ENCODE measurements around the gene OIP5.
A peak's percentile ranks its signal among the peaks of the same experiment; 100 is the strongest.
"Not testable (repeated sequence)": the region's sequence is repeated elsewhere in the genome, so short reads cannot be mapped to it uniquely, and the experiment has no call there.

Gene OIP5

GRCh38 chr15:41286665-41287333, 45.6 kb downstream of the OIP5 start:
- DNase-seq, result peak; percentile 15 to 22
- TF ChIP-seq GATA1 (IDR thresholded peaks at IDR 0.05; ENCODE audit: low read depth, low read length) (no peak), POLR2A (IDR thresholded peaks at IDR 0.05; ENCODE audit: low read length) (no peak)

- DNase-seq, result peak; percentile 41 to 55
- TF ChIP-seq POLR2A (IDR thresholded peaks at IDR 0.05; ENCODE audit: low read length) (no peak), GATA1 (IDR thresholded peaks at IDR 0.05; ENCODE audit: low read depth, low read length) (no peak)
Observed at GRCh38 chr15:41285285-41285684, 47.1 kb downstream of the OIP5 start.

- no peak for TF ChIP-seq GATA1 (IDR thresholded peaks at IDR 0.05; ENCODE audit: low read depth, low read length)
- no peak for TF ChIP-seq POLR2A (IDR thresholded peaks at IDR 0.05; ENCODE audit: low read length)
- peak; percentile 73 to 82 for DNase-seq
Observed at GRCh38 chr15:41284427-41285177, 47.8 kb downstream of the OIP5 start.

GRCh38 chr15:41283653-41284426, 48.6 kb downstream of the OIP5 start:
- TF ChIP-seq POLR2A (IDR thresholded peaks at IDR 0.05; ENCODE audit: low read length) (peak; percentile 97), GATA1 (IDR thresholded peaks at IDR 0.05; ENCODE audit: low read depth, low read length) (no peak)
- DNase-seq, result peak; percentile 100

GRCh38 chr15:41282980-41283652, 49.3 kb downstream of the OIP5 start:
- DNase-seq, result not testable (repeated sequence)

GRCh38 chr15:41282436-41282835, 50.0 kb downstream of the OIP5 start:
- DNase-seq, result not testable (repeated sequence)

- TF ChIP-seq GATA1 (IDR thresholded peaks at IDR 0.05; ENCODE audit: low read depth, low read length) (no peak), POLR2A (IDR thresholded peaks at IDR 0.05; ENCODE audit: low read length) (no peak)
- DNase-seq, result no peak
Observed at GRCh38 chr15:41281236-41281635, 51.2 kb downstream of the OIP5 start.

- no peak for TF ChIP-seq GATA1 (IDR thresholded peaks at IDR 0.05; ENCODE audit: low read depth, low read length)
- TF ChIP-seq POLR2A (IDR thresholded peaks at IDR 0.05; ENCODE audit: low read length), result no peak
- DNase-seq, result no peak
Observed at GRCh38 chr15:41279535-41280283, 52.7 kb downstream of the OIP5 start.

- DNase-seq, result no peak
- TF ChIP-seq GATA1 (IDR thresholded peaks at IDR 0.05; ENCODE audit: low read depth, low read length) (no peak), POLR2A (IDR thresholded peaks at IDR 0.05; ENCODE audit: low read length) (no peak)
Observed at GRCh38 chr15:41278319-41278718, 54.1 kb downstream of the OIP5 start.

- TF ChIP-seq GATA1 (IDR thresholded peaks at IDR 0.05; ENCODE audit: low read depth, low read length) (no peak), POLR2A (IDR thresholded peaks at IDR 0.05; ENCODE audit: low read length) (no peak)
- DNase-seq, result peak in 1 of 2 experiments; percentile 37
Observed at GRCh38 chr15:41276831-41277230, 55.6 kb downstream of the OIP5 start.

- DNase-seq, result no peak
- TF ChIP-seq GATA1 (IDR thresholded peaks at IDR 0.05; ENCODE audit: low read depth, low read length) (no peak), POLR2A (IDR thresholded peaks at IDR 0.05; ENCODE audit: low read length) (no peak)
Observed at GRCh38 chr15:41269887-41270286, 62.5 kb downstream of the OIP5 start.

- DNase-seq, result no peak
- TF ChIP-seq POLR2A (IDR thresholded peaks at IDR 0.05; ENCODE audit: low read length) (no peak), GATA1 (IDR thresholded peaks at IDR 0.05; ENCODE audit: low read depth, low read length) (no peak)
Observed at GRCh38 chr15:41263891-41264351, 68.5 kb downstream of the OIP5 start.

- no peak for TF ChIP-seq GATA1 (IDR thresholded peaks at IDR 0.05; ENCODE audit: low read depth, low read length)
- no peak for TF ChIP-seq POLR2A (IDR thresholded peaks at IDR 0.05; ENCODE audit: low read length)
- no peak for DNase-seq
Observed at GRCh38 chr15:41262571-41262970, 69.8 kb downstream of the OIP5 start.

- not testable (repeated sequence) for DNase-seq
Observed at GRCh38 chr15:41260924-41261323, 71.5 kb downstream of the OIP5 start.
